ENCODE data around the gene SGMS1.
"Not testable (repeated sequence)": the region's sequence is repeated elsewhere in the genome, so short reads cannot be mapped to it uniquely, and the experiment has no call there.

Gene SGMS1

DNA sequence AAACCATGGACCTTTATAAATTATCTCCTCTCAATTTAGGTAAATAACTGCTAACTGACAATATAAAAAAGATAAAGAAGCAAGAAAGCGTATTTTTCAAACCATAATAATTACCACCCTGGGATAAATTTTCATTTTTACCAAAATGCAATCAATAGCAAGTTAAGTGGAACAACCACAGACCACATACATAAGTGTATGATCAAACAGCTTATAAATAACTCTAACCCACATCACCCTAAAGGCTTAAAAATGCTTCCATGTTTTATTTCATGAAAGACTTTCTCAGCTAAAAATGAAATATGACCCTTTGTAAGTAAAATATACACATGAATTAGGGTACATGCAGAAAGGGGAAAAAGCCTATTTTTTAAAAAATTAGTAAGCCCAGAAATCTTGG is 156.5 kb downstream of the SGMS1 start:
- DNase-seq = no peak
- in situ Hi-C loops (cut with HindIII; ENCODE audit: low pct_ligation_motif_present, low pct_unique_long_range_greater_than_20kb, low sequenced_read_pairs) = no loop called here

DNA sequence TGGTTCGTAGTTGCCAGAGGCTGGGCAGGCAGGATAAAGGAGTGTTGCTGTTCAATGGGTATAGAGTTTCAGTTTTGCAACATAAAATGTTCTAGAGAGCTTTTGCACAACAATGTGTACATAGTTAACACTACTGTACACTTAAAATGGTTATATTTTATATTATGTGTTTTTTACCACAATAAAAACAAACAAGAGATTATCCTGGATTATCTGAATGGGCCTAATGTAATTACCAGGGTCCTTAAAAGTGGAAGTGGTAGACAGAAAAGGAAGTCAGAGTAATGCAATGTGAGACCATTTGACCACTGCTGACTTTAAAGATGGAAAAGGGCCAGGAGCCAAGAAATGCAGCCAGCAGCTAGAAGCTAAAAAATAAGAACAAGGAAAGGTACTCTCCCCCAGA is 159.7 kb downstream of the SGMS1 start:
- DNase-seq = no peak
- in situ Hi-C loops (cut with HindIII; ENCODE audit: low pct_ligation_motif_present, low pct_unique_long_range_greater_than_20kb, low sequenced_read_pairs) = no loop called here

DNA sequence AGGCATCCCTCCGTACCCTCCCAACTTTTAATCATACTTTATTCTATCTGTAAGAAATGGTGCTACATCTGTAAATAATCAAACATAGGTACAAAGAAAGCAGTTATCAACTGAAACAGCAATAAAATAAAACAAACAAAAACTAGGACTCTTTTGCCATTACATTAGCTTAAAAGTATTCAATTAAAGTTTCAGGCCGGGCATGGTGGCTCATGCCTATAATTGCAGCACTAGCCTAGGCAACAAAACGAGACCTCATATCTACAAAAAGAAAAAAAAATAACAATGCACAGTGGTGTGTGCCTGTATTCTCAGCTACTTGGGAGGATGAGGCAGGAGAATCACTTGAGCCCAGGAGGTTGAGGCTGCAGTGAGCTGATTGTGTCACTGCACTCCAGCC is 161.9 kb downstream of the SGMS1 start:
- in situ Hi-C loops (cut with HindIII; ENCODE audit: low pct_ligation_motif_present, low pct_unique_long_range_greater_than_20kb, low sequenced_read_pairs) = no loop called here
- no peak for DNase-seq

DNA sequence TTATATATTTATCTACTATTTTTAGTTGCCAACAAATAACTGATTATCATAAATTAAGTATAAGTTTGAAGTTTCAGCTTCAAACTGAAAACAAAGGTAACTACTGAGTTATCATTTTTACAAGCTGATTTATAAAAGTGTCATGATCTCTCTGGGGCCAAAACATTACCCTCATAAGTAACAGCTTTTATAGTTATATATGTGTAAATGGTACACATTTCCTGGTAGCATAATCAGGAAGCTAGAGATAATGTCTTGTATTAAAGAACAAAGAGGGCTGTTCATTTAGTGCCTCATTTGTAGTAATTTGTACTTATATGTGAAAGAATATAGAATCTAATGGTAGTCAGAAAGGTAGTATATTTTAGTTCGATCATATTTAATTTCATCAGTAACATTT is 162.6 kb downstream of the SGMS1 start:
- in situ Hi-C loops (cut with HindIII; ENCODE audit: low pct_ligation_motif_present, low pct_unique_long_range_greater_than_20kb, low sequenced_read_pairs) = no loop called here
- DNase-seq = no peak

DNA sequence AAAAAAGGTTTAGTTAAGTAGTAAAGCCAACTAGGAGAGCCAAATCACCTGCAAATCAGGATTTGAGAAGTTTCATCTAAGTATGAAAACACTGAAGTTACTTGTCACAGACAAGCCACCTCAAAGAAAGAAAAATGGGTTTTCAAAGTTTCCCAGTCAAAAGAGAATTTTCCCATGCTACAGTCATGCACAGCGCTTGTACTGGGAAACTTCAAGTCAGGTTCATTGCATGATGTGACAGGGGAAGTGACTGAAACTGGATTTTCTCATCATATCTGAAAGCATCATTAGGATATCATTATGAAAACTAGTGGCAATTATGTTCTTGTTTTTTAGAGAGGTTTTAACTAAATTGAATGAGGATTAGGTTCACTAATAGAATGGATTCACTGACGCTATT is 167.0 kb downstream of the SGMS1 start:
- DNase-seq = no peak
- in situ Hi-C loops (cut with HindIII; ENCODE audit: low pct_ligation_motif_present, low pct_unique_long_range_greater_than_20kb, low sequenced_read_pairs) = no loop called here

DNA sequence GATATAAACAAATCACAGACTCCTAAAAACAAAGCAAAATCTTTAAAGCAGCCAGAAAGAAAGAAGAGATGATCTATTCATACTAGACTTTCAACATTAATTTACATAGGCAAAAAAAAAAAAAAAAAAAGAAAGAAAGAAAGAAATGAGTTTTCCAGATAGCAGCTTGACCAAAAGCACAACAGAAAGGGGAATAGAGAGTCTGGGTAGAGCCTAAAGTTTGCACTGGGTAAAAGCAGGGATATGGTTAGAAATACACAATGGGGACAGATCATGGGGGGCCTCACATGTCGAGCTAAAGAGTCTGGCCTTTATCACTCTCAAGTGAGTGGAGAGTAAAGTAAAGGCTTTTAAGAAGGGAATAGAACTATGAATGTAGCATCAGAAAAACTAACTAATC is 169.8 kb downstream of the SGMS1 start:
- no peak for DNase-seq
- in situ Hi-C loops (cut with HindIII; ENCODE audit: low pct_ligation_motif_present, low pct_unique_long_range_greater_than_20kb, low sequenced_read_pairs) = no loop called here

DNA sequence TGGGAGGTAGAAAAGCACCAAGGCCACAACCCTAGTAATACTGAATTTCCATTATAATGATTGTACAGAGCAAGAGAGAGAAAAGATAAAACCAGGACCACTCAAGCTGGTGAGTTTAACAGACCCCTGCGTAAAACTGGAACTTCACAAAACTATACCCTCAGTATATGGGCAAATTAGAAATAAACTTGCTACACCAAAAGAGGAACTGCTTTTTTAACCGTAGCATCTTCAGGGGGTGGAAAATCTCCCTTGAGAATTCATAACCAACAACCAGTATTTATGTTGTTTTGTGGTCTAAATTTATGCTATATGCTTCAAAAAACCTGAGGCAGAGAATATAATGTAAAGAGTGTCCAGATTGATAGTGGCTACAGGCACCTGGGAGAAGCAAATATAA is 171.2 kb downstream of the SGMS1 start:
- no peak for DNase-seq
- in situ Hi-C loops (cut with HindIII; ENCODE audit: low pct_ligation_motif_present, low pct_unique_long_range_greater_than_20kb, low sequenced_read_pairs) = no loop called here

DNA sequence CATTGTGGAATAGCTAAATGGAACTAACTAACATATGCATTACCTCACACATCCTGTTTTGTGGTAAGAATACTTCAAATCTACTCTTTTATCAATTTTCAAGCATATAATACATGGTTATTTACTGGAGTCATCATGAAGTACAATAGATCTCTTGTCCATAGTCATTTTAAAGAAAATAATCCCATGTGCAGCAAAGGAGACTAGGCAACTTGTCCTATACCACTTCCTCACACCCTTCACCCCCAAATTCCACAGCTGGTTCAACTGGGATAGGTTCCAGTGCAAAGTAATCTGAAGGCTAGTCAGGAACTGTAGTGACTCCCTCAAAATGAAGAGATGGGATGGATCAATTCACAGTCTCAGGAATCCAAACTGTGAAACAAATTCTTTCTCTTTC is 176.1 kb downstream of the SGMS1 start:
- in situ Hi-C loops (cut with HindIII; ENCODE audit: low pct_ligation_motif_present, low pct_unique_long_range_greater_than_20kb, low sequenced_read_pairs) = no loop called here
- DNase-seq = no peak

DNA sequence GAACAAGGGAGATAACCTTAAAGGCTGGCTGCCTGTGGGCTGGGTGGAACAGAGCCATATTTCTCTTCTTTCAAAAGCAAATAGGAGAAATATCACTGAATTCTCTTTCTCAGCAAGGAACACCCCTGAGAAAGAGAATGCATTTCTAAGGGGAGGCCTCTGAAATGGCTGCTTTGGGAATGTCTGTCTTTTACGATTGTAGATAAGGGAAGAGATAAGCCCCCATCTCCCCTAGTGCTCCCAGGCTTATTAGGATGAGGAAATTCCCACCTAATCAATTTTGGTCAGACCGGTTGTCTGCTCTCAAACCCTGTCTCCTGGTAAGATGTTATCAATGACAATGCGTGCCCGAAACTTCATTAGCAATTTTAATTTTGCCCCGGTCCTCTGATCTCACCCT is 178.0 kb downstream of the SGMS1 start:
- in situ Hi-C loops (cut with HindIII; ENCODE audit: low pct_ligation_motif_present, low pct_unique_long_range_greater_than_20kb, low sequenced_read_pairs); DNase-seq: not testable (repeated sequence)

DNA sequence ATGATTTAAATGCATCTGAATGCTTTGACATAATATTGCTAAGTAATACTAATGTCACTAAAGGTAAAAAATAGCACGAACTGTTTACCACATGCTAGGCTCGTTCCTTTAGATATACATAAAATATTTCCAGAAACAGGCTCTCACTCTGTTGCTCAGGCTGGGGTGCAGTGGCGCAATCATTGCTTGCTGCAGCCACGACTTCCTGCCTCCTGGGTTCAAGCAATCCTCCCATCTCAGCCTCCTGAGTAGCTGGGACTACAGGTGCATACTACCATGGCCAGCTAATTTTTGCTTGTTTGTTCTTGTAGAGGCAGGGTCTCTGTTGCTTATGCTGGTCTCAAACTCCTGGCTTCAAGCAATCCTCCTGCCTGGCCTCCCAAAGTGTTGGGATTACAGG is 183.3 kb downstream of the SGMS1 start:
- in situ Hi-C loops (cut with HindIII; ENCODE audit: low pct_ligation_motif_present, low pct_unique_long_range_greater_than_20kb, low sequenced_read_pairs) = no loop called here
- no peak for DNase-seq

DNA sequence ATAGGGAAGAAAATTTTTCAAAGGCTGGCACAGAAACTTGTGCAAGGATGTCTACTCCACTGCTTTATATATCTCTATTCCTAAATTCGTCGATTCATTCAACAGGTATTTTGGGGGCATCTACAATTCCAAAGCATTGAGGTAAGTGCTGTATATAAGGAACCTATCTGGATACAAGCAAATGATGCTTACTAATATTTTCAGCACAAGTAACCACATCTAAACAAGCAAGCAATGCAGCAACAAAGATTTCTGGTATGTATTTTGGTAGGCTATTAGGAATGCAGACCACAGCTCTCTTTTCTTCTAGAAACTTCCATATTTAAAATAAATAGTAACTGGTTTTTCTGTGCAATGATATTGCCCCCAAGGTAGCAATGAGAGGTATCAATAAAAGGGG is 183.9 kb downstream of the SGMS1 start:
- no peak for DNase-seq

DNA sequence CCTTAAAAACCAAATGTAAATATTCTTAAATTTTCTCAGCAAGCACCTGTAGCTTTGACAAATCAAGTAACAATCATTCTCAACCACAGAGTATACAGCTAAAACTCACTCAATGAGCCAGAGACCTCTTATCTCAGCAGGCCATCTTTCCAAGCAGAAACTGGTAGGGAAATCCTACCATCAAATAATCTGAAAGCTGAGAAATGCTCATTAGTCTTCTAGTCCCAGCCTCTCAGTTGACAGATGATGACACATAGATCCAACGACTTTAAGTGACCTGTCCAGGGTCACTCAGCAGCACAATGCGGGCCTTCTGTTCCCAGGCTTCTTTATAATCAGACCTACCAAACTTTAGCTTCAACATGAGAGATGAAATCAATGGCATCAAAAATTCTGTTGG is 184.6 kb downstream of the SGMS1 start:
- DNase-seq = no peak
- in situ Hi-C loops (cut with HindIII; ENCODE audit: low pct_ligation_motif_present, low pct_unique_long_range_greater_than_20kb, low sequenced_read_pairs) = no loop called here

More for the DNA sequence above, 183.9 kb downstream of the SGMS1 start:
- in situ Hi-C loops (cut with HindIII; ENCODE audit: low pct_ligation_motif_present, low pct_unique_long_range_greater_than_20kb, low sequenced_read_pairs) = no loop called here

DNA sequence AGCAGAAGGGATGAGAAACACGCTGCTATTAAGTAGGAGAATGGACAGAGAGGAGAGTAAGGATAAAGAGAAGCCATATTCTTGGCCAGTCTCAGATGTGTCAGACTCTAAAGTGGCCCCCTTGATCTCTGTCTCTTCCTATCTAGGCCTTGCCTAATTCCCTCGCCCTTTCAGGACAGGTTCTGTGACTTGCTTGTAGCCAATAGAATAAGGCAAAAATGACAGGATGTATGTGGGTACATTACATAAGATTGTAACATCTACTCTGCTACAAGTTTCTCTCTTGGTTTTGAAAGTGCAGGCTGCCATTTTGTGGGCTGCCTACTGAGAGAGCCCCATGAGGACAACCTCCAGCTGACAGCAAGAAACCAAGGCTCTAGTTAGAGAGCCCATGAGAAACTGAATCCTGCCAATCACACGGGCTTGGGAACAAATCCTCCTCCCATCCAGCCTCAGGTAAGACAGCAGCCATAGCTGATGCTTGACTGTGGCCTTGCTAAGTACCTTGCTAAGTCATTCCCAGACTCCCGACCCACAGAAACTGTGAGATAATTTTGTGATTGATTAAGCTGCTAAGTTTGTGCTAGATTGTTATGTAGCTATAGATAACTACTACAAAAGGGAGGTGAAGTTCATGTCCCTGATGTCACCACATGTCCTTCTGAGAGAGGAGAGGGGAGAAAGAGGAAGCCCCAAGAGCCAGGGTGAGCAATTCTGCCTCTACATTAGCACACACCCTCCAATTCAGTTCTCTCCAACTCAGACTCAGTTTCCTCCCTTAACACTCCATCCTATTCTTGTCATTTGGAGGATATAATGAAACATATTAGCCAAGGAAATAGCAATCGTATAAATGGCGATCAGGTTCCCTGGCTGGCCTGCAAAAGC is 185.5 kb downstream of the SGMS1 start:
- in situ Hi-C loops (cut with HindIII; ENCODE audit: low pct_ligation_motif_present, low pct_unique_long_range_greater_than_20kb, low sequenced_read_pairs) = no loop called here
- no peak for DNase-seq

DNA sequence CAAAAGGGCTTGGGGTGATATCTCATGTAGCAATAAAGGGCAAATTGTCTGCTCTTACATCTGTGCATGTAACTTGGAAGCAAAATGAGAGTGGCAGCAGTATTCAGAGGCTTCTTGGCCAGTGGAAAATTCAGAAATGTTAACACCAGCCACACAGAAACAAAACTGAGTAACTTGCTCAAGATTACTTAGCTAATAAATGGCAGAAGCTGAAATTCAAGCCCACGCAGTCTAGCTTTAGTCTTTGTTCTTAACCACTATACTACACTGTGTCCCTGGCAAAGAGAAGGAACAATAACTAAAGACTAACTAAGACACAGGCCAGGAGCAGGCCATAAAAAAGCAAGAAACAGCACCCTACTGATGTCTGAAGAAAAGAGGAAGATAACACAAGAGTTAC is 186.5 kb downstream of the SGMS1 start:
- no peak for DNase-seq
- in situ Hi-C loops (cut with HindIII; ENCODE audit: low pct_ligation_motif_present, low pct_unique_long_range_greater_than_20kb, low sequenced_read_pairs) = no loop called here

DNA sequence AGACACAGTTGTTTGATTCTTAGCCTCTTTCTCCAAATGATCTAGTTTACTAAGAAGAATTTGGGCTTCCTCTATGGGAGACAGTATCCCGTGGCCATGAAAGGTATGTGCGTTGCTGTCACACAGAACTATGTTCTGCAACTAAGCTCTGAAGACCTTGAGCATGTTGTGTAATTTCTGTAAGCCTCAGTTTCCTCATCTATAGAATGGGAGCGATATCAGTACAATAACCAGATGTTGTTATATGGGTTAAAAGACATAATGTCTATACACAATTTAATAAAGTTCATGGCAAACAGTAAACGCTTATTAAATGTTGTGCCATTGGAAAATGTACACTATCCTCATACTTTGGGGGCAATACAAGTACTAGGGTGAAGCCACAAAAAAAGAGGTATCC is 187.0 kb downstream of the SGMS1 start:
- in situ Hi-C loops (cut with HindIII; ENCODE audit: low pct_ligation_motif_present, low pct_unique_long_range_greater_than_20kb, low sequenced_read_pairs) = no loop called here
- no peak for DNase-seq

DNA sequence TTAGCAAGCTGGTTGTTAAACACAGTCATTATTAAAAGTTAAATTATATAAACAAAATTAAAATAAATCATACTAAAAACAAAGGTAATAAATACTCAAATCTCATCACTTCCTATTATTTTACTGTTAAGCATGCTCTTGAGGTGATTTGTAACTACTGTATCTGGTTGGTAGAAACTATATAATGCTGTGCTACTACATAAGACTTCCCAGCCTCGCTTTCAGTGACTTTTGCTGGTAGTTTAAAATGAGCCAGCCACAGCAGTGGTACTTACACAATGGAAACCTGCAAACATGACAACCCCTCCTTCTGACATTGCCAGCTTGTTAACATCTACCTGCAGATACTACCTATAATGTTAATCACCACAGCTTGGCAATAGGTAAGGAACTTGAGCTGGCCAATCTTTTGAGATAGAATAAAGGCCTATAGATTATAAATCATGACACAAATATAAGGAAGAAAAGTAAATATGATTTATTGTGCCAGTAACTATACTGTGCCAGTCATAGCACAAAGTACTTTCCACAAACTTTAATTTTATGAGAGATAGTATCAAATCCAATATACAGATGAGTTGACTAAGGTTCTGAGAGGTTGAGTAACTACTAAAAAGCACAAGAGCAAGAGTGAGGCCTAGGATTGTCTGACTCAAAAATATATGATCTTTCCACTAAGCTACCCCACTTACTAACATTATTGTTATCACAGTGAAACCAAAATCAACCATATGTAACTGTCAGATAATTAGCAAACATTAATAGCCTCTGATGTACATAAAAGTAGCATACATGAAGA is 191.3 kb downstream of the SGMS1 start:
- in situ Hi-C loops (cut with HindIII; ENCODE audit: low pct_ligation_motif_present, low pct_unique_long_range_greater_than_20kb, low sequenced_read_pairs) = no loop called here
- no peak for DNase-seq

DNA sequence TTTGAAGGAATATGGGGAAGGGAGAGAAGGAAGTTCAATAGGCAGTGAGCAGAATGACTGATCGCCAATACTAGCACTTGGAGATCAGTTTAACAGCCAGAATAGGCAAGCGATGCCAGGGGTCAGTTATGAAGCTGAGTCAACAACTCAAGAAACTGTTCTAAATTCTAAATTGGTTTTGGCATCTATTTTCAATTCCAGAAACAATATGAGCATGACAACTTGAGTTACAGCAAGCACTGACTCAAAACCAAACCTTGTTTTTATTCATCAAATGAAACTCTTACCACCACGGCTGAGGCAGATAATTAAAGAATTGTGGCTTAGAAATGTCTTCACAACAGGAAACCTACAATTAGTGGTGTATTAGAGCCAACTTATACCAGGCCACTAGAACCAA is 192.0 kb downstream of the SGMS1 start:
- in situ Hi-C loops (cut with HindIII; ENCODE audit: low pct_ligation_motif_present, low pct_unique_long_range_greater_than_20kb, low sequenced_read_pairs) = no loop called here
- DNase-seq = no peak

DNA sequence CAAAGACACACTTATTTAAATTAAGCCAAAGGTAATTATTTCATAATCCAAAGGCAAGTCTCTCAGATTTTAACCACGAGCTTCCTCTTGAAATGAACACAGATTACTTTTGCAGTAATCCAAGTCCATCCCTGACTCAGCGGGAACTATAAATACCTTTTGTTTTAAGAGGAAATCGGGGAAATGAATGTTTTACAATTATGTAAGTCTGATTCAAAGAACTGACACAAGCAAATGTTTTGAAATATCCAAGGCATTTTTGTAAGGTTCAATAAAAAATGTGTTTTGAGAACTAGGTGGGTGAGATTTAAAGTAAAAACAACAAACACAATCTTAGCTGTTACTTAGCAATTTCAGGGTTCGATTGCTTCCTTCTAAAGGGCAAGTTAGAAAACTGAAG is 192.6 kb downstream of the SGMS1 start:
- in situ Hi-C loops (cut with HindIII; ENCODE audit: low pct_ligation_motif_present, low pct_unique_long_range_greater_than_20kb, low sequenced_read_pairs) = no loop called here
- no peak for DNase-seq

DNA sequence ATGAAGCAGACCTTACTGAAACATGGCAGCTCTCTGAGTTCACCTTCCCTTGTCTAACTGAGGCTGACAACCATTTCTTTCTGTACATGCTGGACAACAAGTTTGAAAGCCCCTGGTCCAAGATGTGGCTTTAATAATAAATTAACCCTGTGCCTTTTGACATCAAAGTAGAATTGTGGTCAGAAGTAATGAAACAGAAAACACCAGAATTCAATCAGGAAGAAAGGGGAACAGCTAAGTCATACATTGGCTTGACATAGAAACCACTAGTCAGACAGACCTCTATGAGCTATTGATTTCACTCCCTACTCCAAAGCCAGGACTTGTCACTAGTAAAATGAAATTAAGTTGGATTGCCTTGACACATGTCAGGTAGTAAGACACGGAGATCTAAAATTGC is 197.3 kb downstream of the SGMS1 start:
- no peak for DNase-seq
- in situ Hi-C loops (cut with HindIII; ENCODE audit: low pct_ligation_motif_present, low pct_unique_long_range_greater_than_20kb, low sequenced_read_pairs) = no loop called here

DNA sequence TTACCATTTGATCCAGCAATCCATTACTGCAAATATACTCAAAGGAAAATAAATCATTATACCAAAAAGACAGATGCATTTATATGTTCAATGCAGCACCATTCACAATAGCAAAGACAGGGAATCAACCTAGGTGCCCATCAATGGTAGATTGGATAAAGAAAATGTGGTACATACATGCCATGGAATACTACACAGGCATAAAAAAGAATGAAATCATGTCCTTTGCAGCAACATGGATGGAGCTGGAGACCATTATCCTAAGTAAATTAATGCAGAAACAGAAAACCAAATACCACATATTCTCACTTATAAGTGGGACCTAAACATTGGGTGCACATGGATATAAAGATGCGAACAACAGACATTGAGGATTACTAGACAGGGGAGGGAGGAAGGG is 198.5 kb downstream of the SGMS1 start:
- in situ Hi-C loops (cut with HindIII; ENCODE audit: low pct_ligation_motif_present, low pct_unique_long_range_greater_than_20kb, low sequenced_read_pairs); DNase-seq: not testable (repeated sequence)

Measured in ACHN (cell line).